ENCODE measurements around the gene TMTC1. TPM values are rescaled to one million over a fixed set of nuclear protein-coding genes. Genes with fewer than 3 reads are reported as not detected.
A peak's percentile ranks its signal among the peaks of the same experiment; 100 is the strongest.

TMTC1 gene
- total RNA-seq, 1 donor from 2014 or later, result 16.1 TPM

DNA sequence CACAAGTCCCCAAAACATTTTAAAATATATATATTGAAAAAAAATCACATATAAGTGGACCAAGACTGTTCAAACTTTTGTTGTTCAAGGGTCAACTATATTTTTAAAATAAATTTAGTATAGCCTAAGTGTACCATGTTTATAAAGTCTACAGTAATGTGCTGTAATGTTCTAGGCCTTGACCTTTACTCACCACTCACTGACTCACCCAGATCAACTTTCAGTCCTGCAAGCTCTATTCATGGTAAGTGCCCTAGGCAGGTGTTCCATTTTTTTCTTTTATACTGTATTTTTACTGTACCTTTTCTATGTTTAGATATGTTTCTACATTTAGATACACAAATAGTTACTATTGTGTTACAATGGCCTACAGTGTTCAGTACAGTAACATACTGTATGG lies 23.4 kb upstream of the TMTC1 start:
- Histone ChIP-seq H4K20me1 (ENCODE audit: low read depth) (no peaks in the 10 kb centered on the region), H3K36me3 (no peaks in the 10 kb centered on the region), H3F3A (ENCODE audit: low read depth) (no peaks in the 10 kb centered on the region), H3K4me3 (no peak overlapping the region), H3K4me1 (no peaks in the 10 kb centered on the region), H3K27ac (no peak overlapping the region), H3K9ac (no peak overlapping the region), H2AFZ (replicated peaks) (no peak overlapping the region), H3K27me3 (no peaks in the 10 kb centered on the region), H3K79me2 (ENCODE audit: low read depth) (no peaks in the 10 kb centered on the region), H3K4me2 (no peak overlapping the region), H3K9me3 (ENCODE audit: low read depth) (peaks cover 8% of the 10 kb centered on the region)
- H3K36me3 Mint-ChIP-seq, result no peaks in the 10 kb centered on the region
- no peaks in the 10 kb centered on the region for H3K4me1 Mint-ChIP-seq
- H3K9me3 Mint-ChIP-seq, result peaks cover 9% of the 10 kb centered on the region
- DNase-seq (ENCODE audit: low spot score), result no peak
- peaks cover 5% of the 10 kb centered on the region for H3K27me3 Mint-ChIP-seq (ENCODE audit: insufficient read depth, low read depth)
- no peak overlapping the region for H3K27ac Mint-ChIP-seq
- no peak overlapping the region for H3K4me3 Mint-ChIP-seq
- TF ChIP-seq EZH2 (IDR thresholded peaks at IDR 0.05) (no peak), EZH2phosphoT487 (IDR thresholded peaks at IDR 0.05) (no peak)
- TF ChIP-seq, protein P1, sequence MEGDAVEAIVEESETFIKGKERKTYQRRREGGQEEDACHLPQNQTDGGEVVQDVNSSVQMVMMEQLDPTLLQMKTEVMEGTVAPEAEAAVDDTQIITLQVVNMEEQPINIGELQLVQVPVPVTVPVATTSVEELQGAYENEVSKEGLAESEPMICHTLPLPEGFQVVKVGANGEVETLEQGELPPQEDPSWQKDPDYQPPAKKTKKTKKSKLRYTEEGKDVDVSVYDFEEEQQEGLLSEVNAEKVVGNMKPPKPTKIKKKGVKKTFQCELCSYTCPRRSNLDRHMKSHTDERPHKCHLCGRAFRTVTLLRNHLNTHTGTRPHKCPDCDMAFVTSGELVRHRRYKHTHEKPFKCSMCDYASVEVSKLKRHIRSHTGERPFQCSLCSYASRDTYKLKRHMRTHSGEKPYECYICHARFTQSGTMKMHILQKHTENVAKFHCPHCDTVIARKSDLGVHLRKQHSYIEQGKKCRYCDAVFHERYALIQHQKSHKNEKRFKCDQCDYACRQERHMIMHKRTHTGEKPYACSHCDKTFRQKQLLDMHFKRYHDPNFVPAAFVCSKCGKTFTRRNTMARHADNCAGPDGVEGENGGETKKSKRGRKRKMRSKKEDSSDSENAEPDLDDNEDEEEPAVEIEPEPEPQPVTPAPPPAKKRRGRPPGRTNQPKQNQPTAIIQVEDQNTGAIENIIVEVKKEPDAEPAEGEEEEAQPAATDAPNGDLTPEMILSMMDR (IDR thresholded peaks at IDR 0.05), result no peak

DNA sequence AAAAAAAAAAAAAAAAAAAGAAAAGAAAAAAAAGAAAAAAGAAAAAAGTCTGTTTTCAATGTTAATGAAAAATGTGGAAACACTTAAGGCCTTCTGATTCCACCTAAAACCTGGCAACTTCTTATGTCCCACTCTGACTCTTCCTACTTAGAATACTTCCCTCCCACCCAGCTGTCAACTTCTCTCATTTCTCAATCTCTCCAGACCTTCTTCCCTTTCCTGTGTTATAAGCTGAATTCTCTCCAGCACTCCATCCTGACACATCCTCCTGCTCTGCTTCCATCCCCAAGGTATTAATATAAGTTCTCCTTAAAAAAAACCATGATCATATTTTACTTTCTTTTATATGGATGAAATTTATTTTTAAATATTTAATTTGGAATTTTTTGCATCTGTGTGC lies 20.3 kb upstream of the TMTC1 start:
- no peak for DNase-seq (ENCODE audit: low spot score)
- Mint-ChIP-seq H3K27ac (no peak overlapping the region), H3K4me3 (no peak overlapping the region), H3K36me3 (no peaks in the 10 kb centered on the region), H3K9me3 (peaks cover 9% of the 10 kb centered on the region), H3K27me3 (ENCODE audit: insufficient read depth, low read depth) (peaks cover 2% of the 10 kb centered on the region), H3K4me1 (peaks cover 11% of the 10 kb centered on the region)
- Histone ChIP-seq H3K79me2 (ENCODE audit: low read depth) (no peaks in the 10 kb centered on the region), H3K4me3 (no peak overlapping the region), H3K36me3 (no peaks in the 10 kb centered on the region), H4K20me1 (ENCODE audit: low read depth) (no peaks in the 10 kb centered on the region), H2AFZ (replicated peaks) (no peak overlapping the region), H3K4me1 (peaks cover 12% of the 10 kb centered on the region), H3K9ac (no peak overlapping the region), H3K27me3 (no peaks in the 10 kb centered on the region), H3F3A (ENCODE audit: low read depth) (peaks cover 5% of the 10 kb centered on the region), H3K9me3 (ENCODE audit: low read depth) (peaks cover 2% of the 10 kb centered on the region), H3K4me2 (no peak overlapping the region), H3K27ac (no peak overlapping the region)
- TF ChIP-seq, protein P1 (IDR thresholded peaks at IDR 0.05), result no peak
- TF ChIP-seq EZH2 (IDR thresholded peaks at IDR 0.05) (no peak), EZH2phosphoT487 (IDR thresholded peaks at IDR 0.05) (no peak)

DNA sequence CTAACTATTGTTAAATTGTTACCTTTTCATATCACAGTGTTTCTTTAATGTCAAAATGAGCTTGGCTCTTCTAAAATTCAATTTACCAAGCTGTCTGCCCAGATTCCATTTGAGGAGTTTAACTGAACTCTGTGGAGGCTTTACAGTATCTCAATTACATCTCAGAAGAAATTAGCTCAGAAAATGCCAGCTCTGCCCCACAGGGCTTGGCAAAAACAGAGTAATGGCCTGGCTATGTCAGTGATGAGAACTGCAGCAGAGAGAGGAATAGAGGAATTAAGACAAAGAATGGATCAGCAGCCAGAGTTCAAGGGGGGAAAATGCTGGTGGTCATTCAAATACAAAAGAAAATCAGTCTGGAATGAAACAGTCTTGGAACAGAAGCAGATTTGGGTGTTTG lies 15.8 kb upstream of the TMTC1 start:
- no peak overlapping the region for H2AFZ ChIP-seq (replicated peaks)
- H3K4me3 ChIP-seq, result no peak overlapping the region
- H3F3A ChIP-seq (ENCODE audit: low read depth), result peaks cover 43% of the 10 kb centered on the region
- peaks cover 56% of the 10 kb centered on the region for H3K4me1 ChIP-seq
- H3K4me2 ChIP-seq, result peak overlapping the region; percentile 62
- TF ChIP-seq, protein P1 (IDR thresholded peaks at IDR 0.05), result no peak
- no peak for TF ChIP-seq EZH2 (IDR thresholded peaks at IDR 0.05)
- TF ChIP-seq EZH2phosphoT487 (IDR thresholded peaks at IDR 0.05), result no peak
- no peak overlapping the region for H3K9ac ChIP-seq
- Mint-ChIP-seq H3K4me1 (peaks cover 37% of the 10 kb centered on the region), H3K4me3 (no peak overlapping the region), H3K9me3 (peaks cover 9% of the 10 kb centered on the region), H3K36me3 (no peaks in the 10 kb centered on the region), H3K27me3 (ENCODE audit: insufficient read depth, low read depth) (peaks cover under 1% of the 10 kb centered on the region), H3K27ac (peak overlapping the region; percentile 2)
- H3K27ac ChIP-seq, result no peak overlapping the region
- no peaks in the 10 kb centered on the region for H3K79me2 ChIP-seq (ENCODE audit: low read depth)
- H3K27me3 ChIP-seq, result no peaks in the 10 kb centered on the region
- no peak for DNase-seq (ENCODE audit: low spot score)
- no peaks in the 10 kb centered on the region for H3K36me3 ChIP-seq
- no peaks in the 10 kb centered on the region for H4K20me1 ChIP-seq (ENCODE audit: low read depth)
- no peaks in the 10 kb centered on the region for H3K9me3 ChIP-seq (ENCODE audit: low read depth)
